SK-N-SH (cell line): ENCODE measurements around the gene CDH19. TPM values are rescaled to one million over a fixed set of nuclear protein-coding genes. Genes with fewer than 3 reads are reported as not detected.

Experiments
- CTCF ChIA-PET: fragments of 300-600, 350-600 bp; formaldehyde crosslinking; extraction: SDS; loops from one replicate; lab custom pipeline; 2021; lab: Yijun Ruan, JAX
- POLR2A ChIA-PET: fragments of 350-600 bp; sonication (Branson Sonifier 250); formaldehyde crosslinking; extraction: SDS; loops from one replicate; lab custom pipeline; 2020; ENCODE audit warnings: antibody characterized with exemption, inconsistent platforms; lab: Yijun Ruan, JAX
- DNase-seq: peaks from one replicate; pipeline ENCODE4 v3.0.0; 2012
- H2AFZ ChIP-seq: fragments of 200-600 bp; sonication (generic); 2 replicates; pipeline ENCODE4 v1.8.1; 2016; ENCODE audit warnings: antibody characterized with exemption, mild to moderate bottlenecking, low read depth
- H3F3A ChIP-seq: fragments of 200-600 bp; sonication (generic); replicated peaks from 2 replicates; pipeline ENCODE3; 2016; ENCODE audit warnings: antibody characterized with exemption, mild to moderate bottlenecking; ENCODE audit not compliant: insufficient read depth
- H3K27ac ChIP-seq, 2 experiments: fragments of 200-500 bp in 1 of 2; fragments of 200-600 bp in 1 of 2; sonication (Bioruptor generic) in 1 of 2; sonication (generic), shearing (Covaris generic) in 1 of 2; 2 replicates each; pipeline versions ENCODE4 v1.5.1 to v1.6.1; 2014 to 2016; ENCODE audit warnings: low read depth in 2 of 2, inconsistent platforms in 1 of 2, low read length in 1 of 2, mild to moderate bottlenecking in 1 of 2, mixed read lengths in 1 of 2
- H3K27me3 ChIP-seq: fragments of 200-600 bp; sonication (generic), shearing (Covaris generic); 2 replicates; pipeline ENCODE4 v1.6.1; 2016; ENCODE audit warnings: mixed run types; ENCODE audit not compliant: insufficient read depth
- H3K36me3 ChIP-seq, 2 experiments: fragments of 200-500 bp in 1 of 2; fragments of 200-600 bp in 1 of 2; sonication (Bioruptor generic) in 1 of 2; sonication (generic) in 1 of 2; replicated peaks in 1 of 2; 2 replicates each; pipeline versions ENCODE3 to v1.5.1; 2014 to 2016; ENCODE audit warnings: low read length in 1 of 2, mild to moderate bottlenecking in 1 of 2; ENCODE audit not compliant: insufficient read depth in 2 of 2, control insufficient read depth in 1 of 2
- H3K4me1 ChIP-seq, 2 experiments: fragments of 200-500 bp in 1 of 2; fragments of 200-600 bp in 1 of 2; sonication (Bioruptor generic) in 1 of 2; sonication (generic), shearing (Covaris generic) in 1 of 2; 2 replicates each; pipeline versions ENCODE4 v1.5.1 to v1.6.1; 2014 to 2016; ENCODE audit warnings: low read depth in 1 of 2, low read length in 1 of 2, mixed run types in 1 of 2; ENCODE audit not compliant: insufficient read depth in 2 of 2, control insufficient read depth in 1 of 2
- H3K4me2 ChIP-seq: fragments of 200-600 bp; sonication (generic), shearing (Covaris generic); 2 replicates; pipeline ENCODE4 v1.6.1; 2017; ENCODE audit warnings: mixed run types
- H3K4me3 ChIP-seq, 2 experiments: fragments of 200-500 bp in 1 of 2; fragments of 200-600 bp in 1 of 2; sonication (Bioruptor generic) in 1 of 2; sonication (generic), shearing (Covaris generic) in 1 of 2; 2 replicates each; pipeline versions ENCODE4 v1.5.1 to v1.8.1; 2014 to 2016; ENCODE audit warnings: low read depth in 2 of 2, inconsistent platforms in 1 of 2, low read length in 1 of 2, mild to moderate bottlenecking in 1 of 2, mixed read lengths in 1 of 2, moderate library complexity in 1 of 2
- H3K79me2 ChIP-seq: fragments of 200-600 bp; sonication (generic); 2 replicates; pipeline ENCODE4 v1.8.1; 2017; ENCODE audit warnings: mild to moderate bottlenecking; ENCODE audit not compliant: insufficient read depth
- H3K9ac ChIP-seq: fragments of 200-600 bp; sonication (generic); 2 replicates; pipeline ENCODE4 v1.6.1; 2017; ENCODE audit warnings: mixed run types
- H3K9me2 ChIP-seq: fragments of 200-600 bp; sonication (generic); 2 replicates; pipeline ENCODE4 v1.6.1; 2017; ENCODE audit warnings: mixed run types
- H3K9me3 ChIP-seq: fragments of 200-600 bp; sonication (generic); 2 replicates; pipeline ENCODE4 v1.6.1; 2017; ENCODE audit warnings: mixed run types, mild to moderate bottlenecking, moderate library complexity
- H4K20me1 ChIP-seq: fragments of 200-600 bp; sonication (generic); 2 replicates; pipeline ENCODE4 v1.6.1; 2017; ENCODE audit warnings: mild to moderate bottlenecking, mixed run types; ENCODE audit not compliant: insufficient read depth
- CHD2 ChIP-seq: fragments of 150-350 bp; IDR thresholded peaks from 2 replicates; pipeline ENCODE4 v1.6.1; 2018; ENCODE audit warnings: low read length; ENCODE audit not compliant: partially characterized antibody
- EP300 ChIP-seq, 2 experiments: IDR thresholded peaks; 2 replicates each; pipeline versions ENCODE4 v1.4.0 to v1.6.1; 2012; ENCODE audit warnings: borderline replicate concordance in 1 of 2, low read depth in 1 of 2, low read length in 1 of 2
- EZH2phosphoT487 ChIP-seq: fragments of 200-600 bp; sonication (generic); IDR thresholded peaks from 2 replicates; pipeline ENCODE4 v1.6.1; 2017; ENCODE audit warnings: low read depth, mixed run types, mild to moderate bottlenecking, antibody characterized with exemption, moderate library complexity, borderline replicate concordance
- FOXJ3 ChIP-seq: sonication (generic); formaldehyde crosslinking; IDR thresholded peaks from 2 replicates; pipeline ENCODE4 v1.5.1; 2020; ENCODE audit warnings: mild to moderate bottlenecking, missing genetic modification reagents
- FOXM1 ChIP-seq: IDR thresholded peaks from 2 replicates; pipeline ENCODE4 v1.4.0; 2012; ENCODE audit warnings: low read depth, mild to moderate bottlenecking
- GATA2 ChIP-seq: sonication (generic); formaldehyde crosslinking; IDR thresholded peaks from 2 replicates; pipeline ENCODE4 v1.5.0; 2020; ENCODE audit warnings: mild to moderate bottlenecking, missing genetic modification reagents
- NFIC ChIP-seq: IDR thresholded peaks from 2 replicates; pipeline ENCODE4 v1.4.0; 2012; ENCODE audit warnings: borderline replicate concordance
- NRF1 ChIP-seq: IDR thresholded peaks from 2 replicates; pipeline ENCODE4 v1.6.1; 2012; ENCODE audit warnings: low read depth, mild to moderate bottlenecking, low read length
- POLR2AphosphoS5 ChIP-seq: IDR thresholded peaks from 2 replicates; pipeline ENCODE4 v1.6.1; 2012; ENCODE audit warnings: low read depth, low read length
- RFX5 ChIP-seq: IDR thresholded peaks from 2 replicates; pipeline ENCODE4 v1.6.1; 2012; ENCODE audit warnings: mild to moderate bottlenecking, improper control_type of control experiment, low read length
- RXRA ChIP-seq: IDR thresholded peaks from 2 replicates; pipeline ENCODE4 v1.4.0; 2012; ENCODE audit warnings: low read depth, mild to moderate bottlenecking, borderline replicate concordance
- SIN3A ChIP-seq: IDR thresholded peaks from 2 replicates; pipeline ENCODE4 v1.6.1; 2012; ENCODE audit warnings: low read depth, mild to moderate bottlenecking, low read length, moderate library complexity, borderline replicate concordance
- polyA plus RNA-seq, 3 experiments: library from polyadenylated mRNA; depleted of rRNA; stranded (reverse); fragments of >200 nt; gene quantifications; 2 replicates each; pipeline ENCODE4 v1.2.3, GENCODE V29; 2012
- TF ChIP-seq, protein P1 (sequence below): IDR thresholded peaks from 2 replicates; pipeline ENCODE4 v1.4.0; 2012; ENCODE audit warnings: low read depth, borderline replicate concordance
- TF ChIP-seq, protein P2 (sequence below): fragments of 150-350 bp; IDR thresholded peaks from 2 replicates; pipeline ENCODE4 v1.6.1; 2016; ENCODE audit warnings: mild to moderate bottlenecking, low read depth, low read length
- TF ChIP-seq, protein P3 (sequence below): IDR thresholded peaks from 2 replicates; pipeline ENCODE4 v1.4.0; 2012; ENCODE audit warnings: low read depth
- TF ChIP-seq, protein P4 (sequence below): IDR thresholded peaks from 2 replicates; pipeline ENCODE4 v1.4.0; 2012; ENCODE audit warnings: low read depth, borderline replicate concordance

CDH19 gene
- polyA plus RNA-seq, 1 of the 3 experiments (the other 2 are of a cell fraction) = not detected

DNA sequence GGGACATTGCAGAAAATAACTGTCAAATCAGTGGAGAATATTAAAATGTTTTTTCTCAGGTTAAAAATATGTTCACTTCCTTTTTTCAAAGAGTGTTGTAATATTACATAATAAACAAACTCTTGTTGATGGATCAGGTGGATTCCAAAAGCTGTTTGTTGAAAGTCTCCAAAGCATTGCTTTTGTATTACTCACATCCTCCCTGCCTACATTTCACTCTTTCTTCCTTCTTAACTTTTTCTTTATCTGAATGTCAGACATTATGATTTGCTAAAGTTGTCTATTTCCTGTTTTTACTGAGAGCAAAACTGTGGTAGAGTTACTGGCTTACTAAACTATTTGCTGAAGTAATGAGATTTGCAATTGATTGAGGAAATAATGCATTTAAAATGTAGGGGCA lies 92.1 kb downstream of the CDH19 start:
- Histone ChIP-seq H3K4me3 (no peak overlapping the region), H3K4me2 (no peak overlapping the region), H3K9ac (no peak overlapping the region), H3F3A (no peaks in the 10 kb centered on the region), H3K9me2 (no peaks in the 10 kb centered on the region), H3K79me2 (no peaks in the 10 kb centered on the region), H3K4me1 (no peaks in the 10 kb centered on the region), H2AFZ (no peak overlapping the region), H4K20me1 (no peaks in the 10 kb centered on the region), H3K27me3 (no peaks in the 10 kb centered on the region), H3K36me3 (no peaks in the 10 kb centered on the region), H3K27ac (no peak overlapping the region), H3K9me3 (no peaks in the 10 kb centered on the region)
- CTCF ChIA-PET = interaction anchor here (1.8 kb wide), 1 partner anchor 16 kb away, joined by 10 read pairs; no protein-coding TSS in a partner anchor
- TF ChIP-seq GATA2 (CRISPR knock-in tag) = no peak
- TF ChIP-seq, protein P1, sequence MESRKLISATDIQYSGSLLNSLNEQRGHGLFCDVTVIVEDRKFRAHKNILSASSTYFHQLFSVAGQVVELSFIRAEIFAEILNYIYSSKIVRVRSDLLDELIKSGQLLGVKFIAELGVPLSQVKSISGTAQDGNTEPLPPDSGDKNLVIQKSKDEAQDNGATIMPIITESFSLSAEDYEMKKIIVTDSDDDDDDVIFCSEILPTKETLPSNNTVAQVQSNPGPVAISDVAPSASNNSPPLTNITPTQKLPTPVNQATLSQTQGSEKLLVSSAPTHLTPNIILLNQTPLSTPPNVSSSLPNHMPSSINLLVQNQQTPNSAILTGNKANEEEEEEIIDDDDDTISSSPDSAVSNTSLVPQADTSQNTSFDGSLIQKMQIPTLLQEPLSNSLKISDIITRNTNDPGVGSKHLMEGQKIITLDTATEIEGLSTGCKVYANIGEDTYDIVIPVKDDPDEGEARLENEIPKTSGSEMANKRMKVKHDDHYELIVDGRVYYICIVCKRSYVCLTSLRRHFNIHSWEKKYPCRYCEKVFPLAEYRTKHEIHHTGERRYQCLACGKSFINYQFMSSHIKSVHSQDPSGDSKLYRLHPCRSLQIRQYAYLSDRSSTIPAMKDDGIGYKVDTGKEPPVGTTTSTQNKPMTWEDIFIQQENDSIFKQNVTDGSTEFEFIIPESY = no peak
- TF ChIP-seq, protein P2, sequence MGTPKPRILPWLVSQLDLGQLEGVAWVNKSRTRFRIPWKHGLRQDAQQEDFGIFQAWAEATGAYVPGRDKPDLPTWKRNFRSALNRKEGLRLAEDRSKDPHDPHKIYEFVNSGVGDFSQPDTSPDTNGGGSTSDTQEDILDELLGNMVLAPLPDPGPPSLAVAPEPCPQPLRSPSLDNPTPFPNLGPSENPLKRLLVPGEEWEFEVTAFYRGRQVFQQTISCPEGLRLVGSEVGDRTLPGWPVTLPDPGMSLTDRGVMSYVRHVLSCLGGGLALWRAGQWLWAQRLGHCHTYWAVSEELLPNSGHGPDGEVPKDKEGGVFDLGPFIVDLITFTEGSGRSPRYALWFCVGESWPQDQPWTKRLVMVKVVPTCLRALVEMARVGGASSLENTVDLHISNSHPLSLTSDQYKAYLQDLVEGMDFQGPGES = no peak
- TF ChIP-seq RXRA = no peak
- no peak for TF ChIP-seq FOXM1
- no peak for TF ChIP-seq CHD2
- TF ChIP-seq EZH2phosphoT487 = no peak
- TF ChIP-seq FOXJ3 (CRISPR knock-in tag) = no peak
- no peak for TF ChIP-seq SIN3A
- TF ChIP-seq NRF1 = no peak
- TF ChIP-seq POLR2AphosphoS5 = no peak
- TF ChIP-seq, protein P3, sequence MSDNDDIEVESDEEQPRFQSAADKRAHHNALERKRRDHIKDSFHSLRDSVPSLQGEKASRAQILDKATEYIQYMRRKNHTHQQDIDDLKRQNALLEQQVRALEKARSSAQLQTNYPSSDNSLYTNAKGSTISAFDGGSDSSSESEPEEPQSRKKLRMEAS = no peak
- TF ChIP-seq, protein P4, sequence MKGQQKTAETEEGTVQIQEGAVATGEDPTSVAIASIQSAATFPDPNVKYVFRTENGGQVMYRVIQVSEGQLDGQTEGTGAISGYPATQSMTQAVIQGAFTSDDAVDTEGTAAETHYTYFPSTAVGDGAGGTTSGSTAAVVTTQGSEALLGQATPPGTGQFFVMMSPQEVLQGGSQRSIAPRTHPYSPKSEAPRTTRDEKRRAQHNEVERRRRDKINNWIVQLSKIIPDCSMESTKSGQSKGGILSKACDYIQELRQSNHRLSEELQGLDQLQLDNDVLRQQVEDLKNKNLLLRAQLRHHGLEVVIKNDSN = no peak
- no peak for TF ChIP-seq RFX5
- no peak for TF ChIP-seq EP300 (IDR thresholded peaks at IDR 0.05; ENCODE audit: borderline replicate concordance in 1 of 2, low read depth in 1 of 2, low read length in 1 of 2)
- TF ChIP-seq NFIC = no peak
- DNase-seq = no peak
- POLR2A ChIA-PET = no interaction called here
